GM21619 (cell line): ENCODE results near the gene CYFIP2.

ENCODE experiments used
- ATAC-seq: cut with Tn5 transposase; IDR thresholded peaks from one replicate; pipeline ENCODE4 v1.9.1; 2021; ENCODE audit not compliant: unreplicated experiment

CYFIP2 gene

DNA sequence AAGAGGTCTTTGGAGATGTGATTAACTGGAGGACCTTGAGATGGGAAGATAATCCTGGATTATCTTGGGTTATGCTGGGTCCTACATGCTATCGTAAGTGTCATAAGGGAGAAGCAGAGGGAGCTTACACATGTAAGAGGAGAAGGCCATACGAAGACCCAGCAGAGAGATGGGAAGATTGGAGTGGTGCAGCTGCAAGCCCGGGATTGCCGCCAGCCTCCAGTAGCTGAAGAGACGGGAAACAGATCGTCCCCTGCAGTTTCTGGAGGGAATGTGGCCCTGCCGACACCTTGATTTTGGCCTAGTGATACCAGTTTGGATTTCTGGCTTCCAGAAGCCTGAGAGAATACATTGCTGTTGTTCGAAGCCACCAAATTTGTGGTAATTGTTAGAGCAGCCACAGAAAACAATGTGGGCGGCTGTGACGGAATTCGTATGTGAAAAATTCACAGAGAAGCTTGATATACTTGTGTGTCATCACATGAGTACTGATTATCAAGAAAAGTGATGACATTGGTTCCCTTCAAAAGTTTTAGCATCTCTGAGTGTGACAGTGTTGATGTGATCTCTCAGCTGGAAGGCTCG, 86.9 kb downstream of the CYFIP2 start:
- no peak for ATAC-seq

DNA sequence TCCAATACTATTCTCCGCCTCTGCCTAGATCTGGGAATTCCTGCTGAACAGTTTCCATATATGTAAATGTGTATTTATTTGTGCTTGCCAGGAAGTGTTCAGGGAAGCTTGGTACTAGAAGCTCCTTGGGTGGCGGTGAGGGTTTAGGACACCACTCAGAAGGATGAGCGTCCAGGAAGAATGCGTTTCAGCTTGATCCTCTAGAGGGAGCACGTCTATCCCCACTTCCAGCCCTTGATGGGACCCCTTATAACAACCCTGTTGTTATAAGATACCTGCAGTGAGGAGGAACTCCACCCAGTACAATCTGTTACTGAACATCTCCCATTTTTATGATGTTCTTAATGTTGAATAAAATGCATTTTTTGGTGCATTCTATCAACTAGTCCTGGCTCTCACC, 88.9 kb downstream of the CYFIP2 start:
- ATAC-seq: no peak

DNA sequence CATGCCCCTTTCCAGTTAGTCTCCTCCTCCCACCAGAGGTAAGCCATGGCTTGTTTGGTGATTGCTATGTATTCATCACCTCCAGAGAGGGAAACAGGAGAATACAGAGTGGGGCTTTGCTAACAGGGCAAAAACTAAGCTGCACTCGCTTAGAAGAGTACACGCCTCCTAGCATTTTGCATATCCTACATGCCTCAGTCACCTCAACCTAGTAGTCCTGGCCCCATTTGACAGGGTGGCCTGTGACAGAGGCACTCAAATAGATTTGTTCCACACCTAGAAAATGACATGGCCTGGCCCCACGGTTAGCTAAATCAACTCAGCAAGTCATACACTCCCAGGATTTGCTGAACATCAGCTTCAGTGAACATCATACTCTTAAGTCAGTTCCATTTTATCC, 90.7 kb downstream of the CYFIP2 start:
- no peak for ATAC-seq

DNA sequence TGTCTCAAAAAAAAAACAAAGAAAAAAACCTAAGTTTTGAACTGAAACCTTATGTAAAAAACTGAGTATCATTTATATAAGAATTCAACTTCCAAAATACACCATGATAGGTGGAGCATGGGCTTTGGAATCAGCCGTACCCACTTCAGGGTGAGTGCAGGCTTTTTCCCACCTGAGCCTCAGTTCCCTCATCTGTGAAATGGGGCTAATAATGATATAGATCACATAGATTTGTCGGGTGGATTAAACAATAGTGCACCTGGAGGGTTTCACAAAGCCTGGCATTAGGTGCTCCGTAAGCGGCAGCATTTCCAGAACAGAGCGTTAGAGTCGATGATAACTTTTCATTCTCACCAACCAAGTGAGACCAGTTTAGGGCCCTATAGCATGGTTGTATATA, 91.9 kb downstream of the CYFIP2 start:
- no peak for ATAC-seq

DNA sequence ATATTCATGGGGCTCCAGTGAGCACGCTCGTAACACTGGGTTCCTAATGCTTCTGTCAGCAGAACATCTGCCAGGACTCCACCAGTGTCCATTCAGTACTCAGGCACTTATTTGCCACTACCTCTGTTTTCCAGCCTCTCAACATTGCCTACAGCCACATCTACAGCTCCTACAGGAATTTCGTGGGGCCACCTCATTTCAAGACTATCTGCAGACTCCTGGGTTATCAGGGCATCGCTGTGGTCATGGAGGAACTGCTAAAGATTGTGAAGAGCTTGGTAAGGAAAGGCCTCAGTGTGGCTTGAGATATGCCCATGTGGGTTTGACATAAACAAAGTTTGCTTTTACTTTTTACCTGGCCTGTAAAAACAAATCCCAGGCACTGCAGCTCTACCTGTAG, 92.9 kb downstream of the CYFIP2 start:
- no peak for ATAC-seq

DNA sequence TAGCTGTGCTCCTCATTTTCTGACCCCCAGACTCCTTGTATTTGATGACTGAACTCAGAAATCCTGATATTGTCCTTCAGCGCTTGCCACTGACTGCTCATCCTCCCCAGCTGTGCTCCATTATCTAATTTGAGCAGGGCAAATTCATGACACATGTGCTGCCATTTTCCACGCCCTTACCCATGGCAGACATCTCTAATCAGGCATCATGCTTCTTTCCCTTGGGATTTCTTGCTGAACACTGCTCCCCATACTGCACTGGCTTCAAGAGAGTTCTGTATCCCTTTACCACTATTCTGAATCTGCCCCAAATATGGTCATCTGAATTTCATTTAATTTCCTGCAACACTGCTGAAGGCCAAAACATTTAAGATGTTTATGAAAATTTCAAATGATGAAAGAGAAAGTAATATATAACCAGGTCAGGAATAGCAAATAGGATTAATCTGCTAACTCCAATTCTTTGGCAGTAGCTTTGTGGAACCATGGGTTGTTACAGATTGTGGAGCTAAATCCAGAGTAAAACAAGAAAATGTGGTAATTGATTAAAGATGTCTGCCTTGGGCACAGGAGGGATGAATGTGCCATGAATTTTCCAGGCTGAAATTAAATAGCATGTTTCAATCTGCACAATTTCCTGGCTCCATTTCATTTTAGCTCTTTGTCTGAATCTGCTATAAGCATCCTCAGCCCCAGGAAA, 93.6 kb downstream of the CYFIP2 start:
- no peak for ATAC-seq

DNA sequence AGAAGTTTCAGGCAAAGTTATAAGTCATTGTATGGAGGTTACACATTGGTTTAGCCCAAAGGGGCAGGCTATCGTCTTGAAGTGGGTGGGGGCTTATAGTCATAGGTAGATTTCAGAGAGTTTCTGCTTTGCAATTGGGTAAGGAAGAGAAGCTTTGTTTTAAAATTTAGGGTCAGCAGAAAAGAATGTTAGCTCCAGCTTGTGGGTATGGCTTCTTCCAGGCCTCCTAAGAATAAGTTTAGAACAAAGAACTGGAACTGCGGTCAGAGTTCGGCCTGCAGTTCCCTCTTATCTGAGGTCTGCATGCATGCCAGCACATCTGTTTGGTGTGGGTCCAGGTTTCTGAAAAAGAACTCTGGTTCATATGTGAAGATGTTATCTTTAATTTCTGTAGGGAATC, 96.1 kb downstream of the CYFIP2 start:
- ATAC-seq: no peak

DNA sequence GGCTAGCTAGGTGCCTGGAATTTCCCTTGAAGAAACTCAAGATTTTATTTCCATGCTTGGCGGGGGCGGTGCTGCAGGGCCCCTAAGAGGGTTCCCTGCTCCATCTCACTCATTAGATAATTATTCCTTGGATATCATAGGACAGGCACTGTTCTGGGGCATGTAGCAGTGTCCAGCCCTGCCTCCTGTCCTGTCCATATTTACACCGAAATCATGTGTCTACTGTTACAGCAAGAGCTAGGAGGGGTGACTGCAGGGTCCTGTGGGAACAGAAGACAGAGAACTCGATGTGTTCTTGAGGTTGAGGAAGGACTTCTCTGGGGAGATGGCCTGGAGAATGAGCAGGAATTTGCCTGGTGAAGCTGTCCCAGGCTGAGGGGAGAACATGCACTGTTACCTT, 96.6 kb downstream of the CYFIP2 start:
- no peak for ATAC-seq

DNA sequence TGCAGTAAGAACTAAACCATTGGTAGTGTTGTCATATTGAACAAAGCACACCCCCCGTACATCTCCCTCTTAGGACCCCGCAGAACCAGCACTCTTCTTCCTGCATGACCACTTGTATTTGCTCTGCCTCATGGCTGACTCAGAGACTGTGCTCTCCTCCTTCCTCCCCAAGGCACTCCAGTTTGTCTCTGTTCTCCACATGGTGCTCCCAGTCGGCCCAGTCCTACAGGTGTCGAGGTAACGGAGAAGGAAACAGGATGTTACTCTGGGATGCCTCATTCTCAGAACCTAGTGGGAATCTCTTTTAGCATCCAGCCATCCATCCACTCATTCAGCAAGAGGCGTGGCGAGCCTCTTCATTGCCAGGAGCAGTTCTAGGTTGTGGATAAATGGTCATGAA, 97.1 kb downstream of the CYFIP2 start:
- no peak for ATAC-seq

DNA sequence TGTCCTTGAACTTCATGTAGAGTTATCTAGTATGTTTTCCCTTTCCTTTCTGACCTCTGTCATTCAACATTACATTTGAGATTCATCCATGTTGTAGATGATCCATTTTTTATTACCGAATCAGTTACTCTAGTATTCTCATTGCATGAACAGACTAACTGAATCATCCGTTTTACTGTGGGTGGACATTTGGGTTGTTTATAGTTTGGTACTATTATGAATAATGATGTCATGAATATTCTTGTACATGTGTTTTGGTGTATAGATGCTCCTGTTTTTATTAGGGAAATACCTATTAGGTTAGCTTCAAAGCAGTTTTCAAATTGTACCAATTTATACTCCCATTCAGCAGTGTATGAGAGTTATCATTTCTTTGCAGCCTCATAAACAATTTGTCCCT, 99.8 kb downstream of the CYFIP2 start:
- ATAC-seq: no peak

DNA sequence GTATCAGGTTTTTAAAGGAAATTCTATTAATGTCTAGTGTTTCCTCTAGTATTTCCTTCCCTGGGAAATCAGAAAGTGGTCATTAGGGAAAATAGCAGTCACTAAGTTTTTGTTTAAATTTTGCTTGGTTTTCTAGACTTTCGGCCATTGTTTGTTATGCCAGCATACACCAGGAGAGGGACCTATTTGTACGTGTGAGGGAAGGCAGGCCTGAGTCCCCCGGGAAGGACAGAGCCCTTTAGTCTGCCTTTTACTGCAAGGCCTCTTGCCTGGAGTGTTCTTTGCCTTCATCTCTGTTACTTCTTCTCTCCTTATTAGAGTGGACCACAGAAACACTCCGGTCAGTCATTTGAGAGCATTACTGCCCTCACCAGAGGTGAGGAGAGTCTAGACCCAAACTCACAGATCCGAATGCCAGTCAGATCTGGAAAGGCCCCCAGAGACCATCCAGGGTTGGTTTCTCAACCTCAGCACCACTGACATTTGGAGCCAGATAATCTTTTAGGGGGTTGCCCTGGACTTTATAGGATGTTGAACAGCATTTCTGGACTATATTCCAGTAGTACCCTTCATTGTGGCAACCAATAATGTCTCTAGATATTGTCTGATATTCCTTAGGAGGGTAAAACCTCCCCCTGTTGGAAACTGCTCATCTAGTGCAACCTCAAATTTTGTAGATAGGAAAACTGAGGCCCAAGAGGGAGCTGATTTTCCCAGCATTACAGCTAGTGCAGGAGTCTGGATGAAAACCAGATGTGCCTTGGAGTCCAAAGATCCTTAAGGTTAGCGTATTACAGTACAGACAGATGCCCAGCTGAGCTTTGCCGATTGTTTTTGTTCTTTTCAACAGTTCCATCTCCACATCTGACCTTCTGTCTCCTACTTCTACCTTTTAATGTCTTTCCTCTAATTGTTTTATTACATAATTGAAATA, 101.1 kb downstream of the CYFIP2 start:
- no peak for ATAC-seq

DNA sequence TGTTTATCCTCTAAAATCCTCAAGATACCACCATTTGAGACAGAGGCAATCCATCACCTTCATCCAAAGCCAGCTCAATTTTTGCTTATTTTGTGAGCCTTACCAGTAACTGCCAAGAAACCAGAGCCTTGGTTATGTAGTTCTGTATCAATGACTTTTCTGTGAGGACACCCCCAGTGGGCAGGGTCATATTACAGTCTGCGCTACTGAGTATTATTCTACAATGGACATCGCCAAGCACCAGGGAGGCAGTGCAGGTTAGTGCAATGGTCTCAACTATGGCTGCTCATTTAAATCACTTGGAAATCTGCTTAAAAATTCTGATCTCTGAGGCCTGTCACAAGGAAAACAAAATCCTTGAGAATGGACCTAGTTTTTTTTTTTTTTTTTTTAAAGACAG, 103.6 kb downstream of the CYFIP2 start:
- no peak for ATAC-seq

DNA sequence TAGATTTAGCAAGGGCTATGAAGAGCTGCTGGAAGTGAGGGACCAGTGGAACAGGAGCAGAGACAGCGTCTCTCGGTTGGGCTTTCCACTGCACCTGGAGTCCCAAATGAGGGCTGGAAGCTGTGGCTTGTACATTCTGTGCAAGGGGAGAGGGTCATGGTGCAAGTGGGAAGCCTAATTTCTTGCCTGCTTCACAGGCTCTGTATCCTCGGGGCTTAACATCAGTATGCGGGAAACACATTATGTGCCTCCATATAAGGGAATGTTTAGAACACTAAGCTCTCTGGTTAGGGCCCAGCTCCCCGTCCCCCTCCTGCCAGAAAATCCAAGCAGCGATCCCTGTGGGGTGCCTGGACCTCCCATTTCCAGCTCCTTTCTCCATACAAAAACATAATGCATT, 105.0 kb downstream of the CYFIP2 start:
- ATAC-seq: no peak

DNA sequence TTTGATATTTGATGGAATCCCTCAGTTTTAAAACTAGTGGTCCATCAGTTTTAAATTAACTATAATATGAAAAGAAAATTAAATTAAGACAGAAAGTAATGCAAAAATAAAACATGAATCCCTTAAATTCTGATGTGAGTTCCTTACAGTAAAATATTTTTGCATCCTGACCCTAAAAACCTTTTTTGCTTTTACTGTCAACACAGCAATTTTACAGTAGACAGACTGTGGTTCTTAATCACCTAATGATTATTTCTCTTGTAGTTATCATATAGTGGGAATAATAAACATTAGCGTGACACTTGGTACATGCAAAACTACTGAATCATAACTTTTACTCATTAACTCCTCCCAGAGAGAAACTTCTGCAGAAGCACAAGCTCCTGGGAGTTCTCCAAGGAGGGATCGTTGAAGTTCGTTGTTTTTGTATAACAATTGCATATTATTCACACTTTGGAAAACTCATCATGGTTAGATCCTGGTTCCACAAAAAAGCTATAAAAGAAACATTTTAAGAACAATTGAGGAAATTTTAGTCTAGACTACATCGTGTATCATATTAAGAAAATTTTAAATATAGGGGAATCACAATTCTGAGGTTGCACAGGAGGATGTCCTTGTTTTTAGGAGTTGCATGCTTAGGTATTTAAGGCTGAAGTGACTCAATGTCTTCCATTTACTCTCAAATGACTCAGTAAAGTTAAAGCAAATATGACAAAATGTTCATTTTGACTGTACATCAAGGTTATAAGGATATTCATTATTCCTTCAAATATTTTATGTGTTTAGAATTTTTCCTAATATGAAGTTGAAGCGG, 105.9 kb downstream of the CYFIP2 start:
- no peak for ATAC-seq

DNA sequence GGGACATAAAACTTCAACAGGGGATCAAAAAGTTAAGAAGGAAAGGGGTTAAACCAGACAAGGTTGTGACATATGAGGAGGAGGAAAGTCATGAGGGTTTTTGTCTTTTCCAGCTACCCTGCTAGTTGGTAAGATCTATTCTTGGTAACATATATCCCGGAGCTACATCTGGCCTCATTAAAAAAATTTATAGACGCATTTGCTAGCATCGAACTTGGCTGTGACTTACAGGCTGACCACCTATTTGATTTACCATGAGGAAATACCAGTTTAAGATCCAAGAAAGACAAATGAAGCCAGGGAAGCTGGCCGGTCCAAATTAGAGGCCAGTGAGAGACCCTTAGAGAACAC, 106.5 kb downstream of the CYFIP2 start:
- ATAC-seq: no peak

DNA sequence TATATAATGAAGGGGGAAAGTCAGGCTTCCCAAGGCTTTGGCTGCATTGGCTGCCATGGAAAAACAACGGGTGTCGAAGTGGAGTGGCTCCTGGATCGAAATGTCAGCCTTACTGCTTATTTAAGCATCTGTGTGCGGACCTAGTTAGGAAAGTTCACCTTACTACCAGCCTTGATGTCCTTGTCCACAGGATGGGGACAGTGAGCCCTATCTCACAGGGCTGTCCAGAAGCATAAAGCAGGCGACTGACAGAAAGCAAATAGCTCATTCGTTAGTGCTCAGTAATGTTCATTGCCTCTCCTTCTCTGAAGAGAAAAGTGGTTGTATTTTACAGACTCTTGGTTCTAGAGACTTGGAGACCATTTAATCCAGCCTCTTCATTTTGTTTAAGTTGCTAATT, 112.6 kb downstream of the CYFIP2 start:
- ATAC-seq: no peak

DNA sequence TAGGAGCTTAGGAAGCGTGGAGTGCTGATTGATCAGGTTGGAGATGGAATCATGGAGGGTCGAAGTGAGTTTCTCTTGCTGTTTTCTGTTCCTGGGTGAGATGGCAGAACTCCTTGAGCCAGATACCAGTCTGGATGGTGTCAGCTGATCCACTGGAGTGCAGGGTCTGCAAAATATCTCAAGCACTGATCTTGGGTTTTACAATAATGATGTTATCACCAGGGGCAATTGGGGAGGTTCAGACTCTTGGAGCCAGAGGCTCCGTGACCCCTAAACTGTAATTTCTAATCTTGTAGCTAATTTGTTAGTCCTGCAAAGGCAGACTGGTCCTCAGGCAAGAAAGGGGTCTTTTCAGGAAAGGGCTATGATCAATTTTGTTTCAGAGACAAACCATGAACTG, 114.1 kb downstream of the CYFIP2 start:
- ATAC-seq: no peak

DNA sequence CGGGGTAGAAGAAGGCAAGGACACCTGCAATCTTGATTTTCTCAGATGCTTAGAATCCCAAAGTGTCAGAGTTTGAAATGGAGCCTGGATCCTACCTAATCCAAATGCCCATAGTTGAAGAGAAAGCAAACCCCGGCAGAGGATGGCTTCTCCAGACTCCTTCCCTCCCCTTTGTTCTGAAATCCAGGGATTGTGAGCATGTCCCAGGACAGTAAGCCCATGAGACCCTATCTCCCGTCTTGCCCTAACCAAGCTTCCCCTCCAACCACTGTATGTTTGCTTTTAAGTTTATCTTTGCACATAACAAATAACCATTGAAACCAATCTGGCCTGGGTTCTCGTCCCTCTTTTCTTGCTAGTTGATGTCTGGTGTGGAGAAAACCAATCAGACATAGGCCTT, 115.8 kb downstream of the CYFIP2 start:
- ATAC-seq: no peak

DNA sequence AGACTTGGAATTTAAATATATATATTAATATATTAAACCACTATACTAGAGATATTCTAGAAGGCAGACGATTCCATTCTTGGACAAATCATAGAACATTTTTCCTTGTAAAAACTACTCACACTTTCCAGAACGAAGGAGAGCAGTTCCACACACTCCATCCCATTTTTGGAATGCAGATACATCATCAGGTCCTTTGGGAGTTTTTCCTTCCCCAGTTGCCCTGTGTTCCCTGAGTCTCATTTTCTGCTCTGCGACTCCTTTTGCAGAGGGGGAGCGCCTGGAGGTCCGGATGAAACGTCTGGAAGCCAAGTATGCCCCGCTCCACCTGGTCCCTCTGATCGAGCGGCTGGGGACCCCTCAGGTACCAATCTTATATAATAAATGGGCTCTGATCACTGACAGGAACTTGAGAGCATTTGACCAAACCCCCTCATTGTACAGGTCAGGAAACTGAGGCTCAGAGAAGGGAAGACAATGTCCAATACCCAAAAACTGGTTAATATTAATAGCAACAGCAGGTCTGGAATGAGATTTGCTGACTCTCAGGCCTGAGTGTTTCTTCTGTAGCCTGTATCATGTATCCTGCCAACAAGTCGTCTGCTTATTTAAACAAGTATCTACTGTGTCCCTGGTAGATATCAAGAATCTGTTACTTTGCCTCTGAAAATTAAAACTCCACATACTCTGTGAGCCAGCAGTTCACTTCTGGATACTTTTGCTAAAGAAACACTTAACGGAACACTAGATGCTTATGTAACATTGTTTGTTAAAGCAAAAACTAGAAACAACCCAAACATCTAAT, 117.3 kb downstream of the CYFIP2 start:
- ATAC-seq: no peak

DNA sequence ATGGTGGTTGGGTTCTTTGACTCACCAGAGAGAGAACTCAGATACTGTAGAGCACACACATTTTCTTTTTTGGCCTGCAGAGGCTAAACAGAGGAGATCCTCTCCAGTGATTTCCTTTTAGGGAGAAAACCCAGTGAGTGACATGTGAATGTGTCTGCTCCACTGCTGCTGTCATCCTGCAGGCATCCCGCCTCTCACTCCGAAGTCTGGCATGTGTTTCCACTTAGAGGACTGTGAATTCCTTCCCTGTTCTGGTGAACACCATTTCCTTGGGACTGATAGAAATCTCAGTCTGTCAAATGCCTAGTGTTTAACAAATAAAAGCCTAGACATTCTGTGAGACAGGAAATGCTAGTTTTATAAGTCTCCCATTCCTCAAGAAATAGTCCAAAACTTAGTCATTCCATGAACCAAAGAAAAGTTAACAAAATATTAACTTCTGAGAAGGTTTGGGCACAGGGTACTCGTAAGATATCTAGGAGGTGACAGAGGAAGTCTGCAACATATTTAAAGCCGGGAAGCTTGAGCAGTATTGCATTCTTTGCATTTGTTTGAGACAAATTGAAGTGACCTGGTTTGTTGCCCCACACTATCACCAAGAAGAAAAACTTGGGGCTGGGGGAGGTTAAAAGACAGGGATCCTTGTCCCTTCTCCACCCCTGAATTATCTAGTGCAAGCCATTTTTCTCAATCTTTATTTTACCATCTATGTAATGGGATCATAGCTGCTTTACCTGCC, 119.2 kb downstream of the CYFIP2 start:
- no peak for ATAC-seq
